GM19239 (cell line): Measurements from ENCODE around the gene ABO.
"Not testable (repeated sequence)": the region's sequence is repeated elsewhere in the genome, so short reads cannot be mapped to it uniquely, and the experiment has no call there.

Source experiments
- DNase-seq: peaks from one replicate; pipeline ENCODE4 v3.0.0; 2011; ENCODE audit warnings: low spot score; ENCODE audit not compliant: insufficient read length
- FAIRE-seq: peaks from 2 replicates; lab custom pipeline; 2011; peaks lifted over from hg19 to GRCh38; lab: Jason Lieb, UNC

ABO gene

GRCh38 chr9:133208171-133208879 is 66.7 kb downstream of the ABO start:
- DNase-seq, FAIRE-seq: not testable (repeated sequence)

- FAIRE-seq = no peak
- DNase-seq = no peak
Measured at GRCh38 chr9:133207540-133208170, 67.3 kb downstream of the ABO start.

- FAIRE-seq = no peak
- no peak for DNase-seq
Measured at GRCh38 chr9:133207021-133207531, 67.9 kb downstream of the ABO start.

GRCh38 chr9:133205996-133206931 is 68.7 kb downstream of the ABO start:
- DNase-seq (no peak), FAIRE-seq (no peak)

GRCh38 chr9:133205481-133205887 is 69.5 kb downstream of the ABO start:
- FAIRE-seq = not testable (repeated sequence)

More at GRCh38 chr9:133205481-133205887, 69.5 kb downstream of the ABO start:
- DNase-seq = not testable (repeated sequence)
